Neuronal stem cell (in vitro differentiated cells): ENCODE results near the gene POLDIP2.

Experiments
- DNase-seq: peaks from one replicate; pipeline ENCODE4 v3.0.0-alpha.2; 2013; ENCODE audit warnings: low spot score
- H2AFZ ChIP-seq: one replicate; pipeline ENCODE4 v1.6.1; 2013; ENCODE audit warnings: mild to moderate bottlenecking, low read length, inconsistent platforms
- H2AK5ac ChIP-seq: 2 replicates; pipeline ENCODE4 v1.6.1; 2013; ENCODE audit warnings: low read depth, mild to moderate bottlenecking, inconsistent platforms, low read length, moderate library complexity, mixed read lengths
- H2BK120ac ChIP-seq: 2 replicates; pipeline ENCODE4 v1.6.1; 2013; ENCODE audit warnings: low read depth, mild to moderate bottlenecking, inconsistent platforms, low read length, moderate library complexity, mixed read lengths
- H2BK12ac ChIP-seq: one replicate; pipeline ENCODE4 v1.6.1; 2013; ENCODE audit warnings: low read length, inconsistent platforms
- H2BK15ac ChIP-seq: 2 replicates; pipeline ENCODE4 v1.6.1; 2013; ENCODE audit warnings: mild to moderate bottlenecking, low read length, inconsistent platforms, mixed read lengths
- H2BK5ac ChIP-seq: one replicate; pipeline ENCODE4 v1.6.1; 2013; ENCODE audit warnings: inconsistent platforms, mild to moderate bottlenecking, low read length, moderate library complexity
- H3K14ac ChIP-seq: one replicate; pipeline ENCODE4 v1.6.1; 2013; ENCODE audit warnings: low read length, inconsistent platforms
- H3K18ac ChIP-seq: 2 replicates; pipeline ENCODE4 v1.6.1; 2013; ENCODE audit warnings: low read length, inconsistent platforms
- H3K23ac ChIP-seq: 2 replicates; pipeline ENCODE4 v1.6.1; 2013; ENCODE audit warnings: low read depth, mild to moderate bottlenecking, mixed read lengths, low read length, inconsistent platforms; ENCODE audit not compliant: poor library complexity
- H3K27ac ChIP-seq: replicated peaks from 3 replicates; pipeline ENCODE4 v1.5.1; 2013; ENCODE audit warnings: low read length, inconsistent platforms
- H3K27me3 ChIP-seq, 3 experiments: 2 replicates each; pipeline ENCODE4 v1.6.1; 2013; ENCODE audit warnings: low read length in 3 of 3, mild to moderate bottlenecking in 2 of 3, inconsistent platforms in 1 of 3, low read depth in 1 of 3, mixed read lengths in 1 of 3, moderate library complexity in 1 of 3; ENCODE audit not compliant: control insufficient read depth in 3 of 3, insufficient read depth in 3 of 3
- H3K36me3 ChIP-seq, 2 donors: replicated peaks in 1 of 2; 2 replicates each; pipeline ENCODE4 v1.6.1; 2013; ENCODE audit warnings: low read length in 2 of 2; ENCODE audit not compliant: control insufficient read depth in 2 of 2, insufficient read depth in 2 of 2
- H3K4ac ChIP-seq: 2 replicates; pipeline ENCODE4 v1.6.1; 2013; ENCODE audit warnings: inconsistent platforms, mild to moderate bottlenecking, low read length, moderate library complexity
- H3K4me1 ChIP-seq, 2 donors: 1 replicate in 1 of 2; 2 replicates in 1 of 2; pipeline ENCODE4 v1.6.1; 2013; ENCODE audit warnings: low read length in 2 of 2, low read depth in 1 of 2; ENCODE audit not compliant: control insufficient read depth in 2 of 2, insufficient read depth in 1 of 2
- H3K4me2 ChIP-seq: one replicate; pipeline ENCODE4 v1.6.1; 2013; ENCODE audit warnings: mild to moderate bottlenecking, low read length, inconsistent platforms; ENCODE audit not compliant: insufficient read depth, poor library complexity, severe bottlenecking
- H3K4me3 ChIP-seq, 2 donors: 2 replicates each; pipeline ENCODE4 v1.5.1; 2013; ENCODE audit warnings: low read length in 2 of 2, mild to moderate bottlenecking in 2 of 2, inconsistent platforms in 1 of 2, moderate library complexity in 1 of 2
- H3K79me1 ChIP-seq: one replicate; pipeline ENCODE4 v1.6.1; 2013; ENCODE audit warnings: low read depth, mild to moderate bottlenecking, inconsistent platforms, low read length, moderate library complexity
- H3K9ac ChIP-seq: one replicate; pipeline ENCODE4 v1.6.1; 2013; ENCODE audit warnings: mild to moderate bottlenecking, low read depth, low read length, inconsistent platforms; ENCODE audit not compliant: poor library complexity
- H3K9me3 ChIP-seq, 2 donors: replicated peaks in 1 of 2; 2 replicates each; pipeline versions ENCODE3 to v1.6.1; 2013; ENCODE audit warnings: low read length in 2 of 2, mild to moderate bottlenecking in 2 of 2, inconsistent platforms in 1 of 2, low read depth in 1 of 2, mixed read lengths in 1 of 2, moderate library complexity in 1 of 2; ENCODE audit not compliant: control insufficient read depth in 2 of 2, insufficient read depth in 1 of 2
- H4K8ac ChIP-seq: one replicate; pipeline ENCODE4 v1.6.1; 2013; ENCODE audit warnings: low read depth, mild to moderate bottlenecking, inconsistent platforms, low read length, moderate library complexity
- H4K91ac ChIP-seq: one replicate; pipeline ENCODE4 v1.6.1; 2013; ENCODE audit warnings: low read length, low read depth, mild to moderate bottlenecking, inconsistent platforms; ENCODE audit not compliant: poor library complexity
- WGBS, 2 donors: extraction: QIAGEN DNeasy Blood & Tissue Kit; methylation state at CpG; one replicate each; pipeline ENCODE4 v1.1.7; 2013; ENCODE audit warnings: missing lambda C conversion rate in 2 of 2, mixed read lengths in 1 of 2; ENCODE audit not compliant: insufficient read length in 2 of 2, insufficient replicate concordance in 1 of 2; ENCODE audit errors: extremely low coverage in 2 of 2; 5-methylcytosine and 5-hydroxymethylcytosine counted together

POLDIP2 gene

GRCh38 chr17:28404812-28405570 is 47.7 kb upstream of the POLDIP2 start:
- H3K36me3 ChIP-seq, result peaks cover 0 to 4% of the 10 kb centered on the region in 2 donors
- no peak overlapping the region for H2BK12ac ChIP-seq
- WGBS, 2 donors, result no CpG with 5 or more reads among the region's 33 CpGs
- H2BK5ac ChIP-seq, result no peak overlapping the region
- H3K9me3 ChIP-seq, result no peaks in the 10 kb centered on the region
- H2AFZ ChIP-seq, result peak overlapping the region; percentile 99
- H3K79me1 ChIP-seq, result no peaks in the 10 kb centered on the region
- H4K8ac ChIP-seq, result no peak overlapping the region
- H4K91ac ChIP-seq, result no peak overlapping the region
- H2BK120ac ChIP-seq, result no peak overlapping the region
- H3K23ac ChIP-seq, result peak overlapping the region; percentile 4
- H3K27me3 ChIP-seq, result peaks cover 0 to 19% (median 0%) of the 10 kb centered on the region in 3 experiments
- H3K4me3 ChIP-seq, result peak overlapping the region in 1 of 2 donors; percentile 65
- DNase-seq, result no peak
- peak overlapping the region; percentile 11 for H3K18ac ChIP-seq
- H3K27ac ChIP-seq, result no peak overlapping the region
- no peak overlapping the region for H2BK15ac ChIP-seq
- H3K4me1 ChIP-seq, result peaks cover 7 to 18% of the 10 kb centered on the region in 2 donors
- no peak overlapping the region for H3K14ac ChIP-seq
- no peak overlapping the region for H2AK5ac ChIP-seq
- no peak overlapping the region for H3K4ac ChIP-seq
- H3K4me2 ChIP-seq, result peak overlapping the region; percentile 99
- peak overlapping the region; percentile 91 for H3K9ac ChIP-seq

- H2BK15ac ChIP-seq, result no peak overlapping the region
- H3K9ac ChIP-seq, result no peak overlapping the region
- no peak overlapping the region for H2BK120ac ChIP-seq
- peaks cover 0 to 19% (median 0%) of the 10 kb centered on the region in 3 experiments for H3K27me3 ChIP-seq
- H4K8ac ChIP-seq, result no peak overlapping the region
- no peak overlapping the region for H3K4ac ChIP-seq
- peaks cover 7 to 18% of the 10 kb centered on the region in 2 donors for H3K4me1 ChIP-seq
- H3K36me3 ChIP-seq, result peaks cover 0 to 10% of the 10 kb centered on the region in 2 donors
- H3K4me2 ChIP-seq, result no peak overlapping the region
- H3K79me1 ChIP-seq, result no peaks in the 10 kb centered on the region
- WGBS, 2 donors, result no CpG with 5 or more reads among the region's 5 CpGs
- no peak overlapping the region for H2BK5ac ChIP-seq
- H3K27ac ChIP-seq, result no peak overlapping the region
- DNase-seq, result no peak
- no peak overlapping the region for H3K14ac ChIP-seq
- H2AK5ac ChIP-seq, result no peak overlapping the region
- H3K23ac ChIP-seq, result peak overlapping the region; percentile 26
- H2AFZ ChIP-seq, result no peak overlapping the region
- no peak overlapping the region for H3K4me3 ChIP-seq
- no peak overlapping the region for H3K18ac ChIP-seq
- no peak overlapping the region for H2BK12ac ChIP-seq
- H3K9me3 ChIP-seq, result no peaks in the 10 kb centered on the region
- H4K91ac ChIP-seq, result no peak overlapping the region
Observed at GRCh38 chr17:28404461-28404811, 47.1 kb upstream of the POLDIP2 start.

- Histone ChIP-seq H3K4me2 (no peak overlapping the region), H3K9me3 (no peaks in the 10 kb centered on the region), H3K18ac (no peak overlapping the region), H3K4me1 (peaks cover 7 to 18% of the 10 kb centered on the region in 2 donors), H2AFZ (no peak overlapping the region), H2AK5ac (no peak overlapping the region), H2BK120ac (no peak overlapping the region), H3K27ac (no peak overlapping the region), H2BK5ac (no peak overlapping the region), H4K8ac (no peak overlapping the region), H4K91ac (no peak overlapping the region), H2BK12ac (no peak overlapping the region), H3K4ac (no peak overlapping the region), H3K14ac (no peak overlapping the region), H2BK15ac (no peak overlapping the region), H3K9ac (no peak overlapping the region), H3K79me1 (no peaks in the 10 kb centered on the region), H3K27me3 (peaks cover 0 to 19% (median 0%) of the 10 kb centered on the region in 3 experiments), H3K4me3 (no peak overlapping the region), H3K36me3 (peaks cover 0 to 14% of the 10 kb centered on the region in 2 donors), H3K23ac (no peak overlapping the region)
- no peak for DNase-seq
- WGBS, 2 donors, result no CpG with 5 or more reads among the region's 2 CpGs
Observed at GRCh38 chr17:28404007-28404406, 46.7 kb upstream of the POLDIP2 start.

- Histone ChIP-seq H2BK15ac (no peak overlapping the region), H4K91ac (no peak overlapping the region), H3K4ac (no peak overlapping the region), H3K9ac (no peak overlapping the region), H3K36me3 (peaks cover under 1 to 22% of the 10 kb centered on the region in 2 donors), H2AK5ac (no peak overlapping the region), H3K18ac (no peak overlapping the region), H2BK5ac (no peak overlapping the region), H3K27me3 (peaks cover 0 to 19% (median 0%) of the 10 kb centered on the region in 3 experiments), H3K23ac (no peak overlapping the region), H3K27ac (no peak overlapping the region), H3K9me3 (no peaks in the 10 kb centered on the region), H3K4me1 (peaks cover 8 to 17% of the 10 kb centered on the region in 2 donors), H2BK12ac (no peak overlapping the region), H4K8ac (no peak overlapping the region), H3K4me3 (no peak overlapping the region), H2BK120ac (no peak overlapping the region), H3K4me2 (no peak overlapping the region), H3K14ac (no peak overlapping the region), H3K79me1 (no peaks in the 10 kb centered on the region), H2AFZ (no peak overlapping the region)
- no CpG with 5 or more reads among the region's 6 CpGs for WGBS, 2 donors
- no peak for DNase-seq
Observed at GRCh38 chr17:28402844-28403243, 45.5 kb upstream of the POLDIP2 start.
